GM10248 (cell line): Measurements from ENCODE around the gene ZG16.
"Not testable (repeated sequence)": the region's sequence is repeated elsewhere in the genome, so short reads cannot be mapped to it uniquely, and the experiment has no call there.

Experiments
- CTCF ChIA-PET: fragments of 300-600 bp; sonication (Branson Sonifier 250); formaldehyde crosslinking; extraction: SDS; loops from one replicate; lab custom pipeline; 2021; ENCODE audit warnings: antibody characterized with exemption; lab: Yijun Ruan, JAX
- POLR2A ChIA-PET: fragments of 350-650 bp; sonication (Branson Sonifier 250); formaldehyde crosslinking; extraction: SDS; loops from one replicate; lab custom pipeline; 2020; ENCODE audit warnings: antibody characterized with exemption; lab: Yijun Ruan, JAX
- DNase-seq: peaks from one replicate; pipeline ENCODE4 v3.0.0; 2012; ENCODE audit errors: extremely low spot score
- TF ChIP-seq, protein P1 (sequence below): IDR thresholded peaks from 2 replicates; pipeline ENCODE4 v1.5.1; 2012; ENCODE audit warnings: mild to moderate bottlenecking, low read depth; ENCODE audit errors: extremely low read depth, missing control alignments, control extremely low read depth

Gene ZG16

DNA sequence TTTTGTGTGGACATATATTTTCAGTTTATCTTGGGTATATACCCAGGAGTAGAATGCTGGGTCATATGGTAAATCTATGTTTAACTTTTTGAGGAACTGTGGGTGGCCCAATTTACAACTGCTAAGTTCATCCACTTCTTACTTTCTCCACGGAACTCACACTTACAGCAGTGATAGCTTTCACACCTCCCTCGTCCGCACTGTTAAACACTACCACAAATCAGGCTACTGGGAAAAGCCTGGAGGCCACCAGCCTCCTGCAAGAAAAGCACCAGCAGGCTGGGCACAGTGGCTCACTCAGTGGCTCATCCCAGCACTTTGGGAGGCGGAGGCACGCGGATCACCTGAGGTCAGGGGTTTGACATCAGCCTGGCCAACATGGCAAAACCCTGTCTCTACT, 14.7 kb upstream of the ZG16 start:
- no peak for DNase-seq
- TF ChIP-seq, protein P1, sequence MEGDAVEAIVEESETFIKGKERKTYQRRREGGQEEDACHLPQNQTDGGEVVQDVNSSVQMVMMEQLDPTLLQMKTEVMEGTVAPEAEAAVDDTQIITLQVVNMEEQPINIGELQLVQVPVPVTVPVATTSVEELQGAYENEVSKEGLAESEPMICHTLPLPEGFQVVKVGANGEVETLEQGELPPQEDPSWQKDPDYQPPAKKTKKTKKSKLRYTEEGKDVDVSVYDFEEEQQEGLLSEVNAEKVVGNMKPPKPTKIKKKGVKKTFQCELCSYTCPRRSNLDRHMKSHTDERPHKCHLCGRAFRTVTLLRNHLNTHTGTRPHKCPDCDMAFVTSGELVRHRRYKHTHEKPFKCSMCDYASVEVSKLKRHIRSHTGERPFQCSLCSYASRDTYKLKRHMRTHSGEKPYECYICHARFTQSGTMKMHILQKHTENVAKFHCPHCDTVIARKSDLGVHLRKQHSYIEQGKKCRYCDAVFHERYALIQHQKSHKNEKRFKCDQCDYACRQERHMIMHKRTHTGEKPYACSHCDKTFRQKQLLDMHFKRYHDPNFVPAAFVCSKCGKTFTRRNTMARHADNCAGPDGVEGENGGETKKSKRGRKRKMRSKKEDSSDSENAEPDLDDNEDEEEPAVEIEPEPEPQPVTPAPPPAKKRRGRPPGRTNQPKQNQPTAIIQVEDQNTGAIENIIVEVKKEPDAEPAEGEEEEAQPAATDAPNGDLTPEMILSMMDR, result no peak
- POLR2A ChIA-PET, result no interaction called here
- CTCF ChIA-PET, result no interaction called here

DNA sequence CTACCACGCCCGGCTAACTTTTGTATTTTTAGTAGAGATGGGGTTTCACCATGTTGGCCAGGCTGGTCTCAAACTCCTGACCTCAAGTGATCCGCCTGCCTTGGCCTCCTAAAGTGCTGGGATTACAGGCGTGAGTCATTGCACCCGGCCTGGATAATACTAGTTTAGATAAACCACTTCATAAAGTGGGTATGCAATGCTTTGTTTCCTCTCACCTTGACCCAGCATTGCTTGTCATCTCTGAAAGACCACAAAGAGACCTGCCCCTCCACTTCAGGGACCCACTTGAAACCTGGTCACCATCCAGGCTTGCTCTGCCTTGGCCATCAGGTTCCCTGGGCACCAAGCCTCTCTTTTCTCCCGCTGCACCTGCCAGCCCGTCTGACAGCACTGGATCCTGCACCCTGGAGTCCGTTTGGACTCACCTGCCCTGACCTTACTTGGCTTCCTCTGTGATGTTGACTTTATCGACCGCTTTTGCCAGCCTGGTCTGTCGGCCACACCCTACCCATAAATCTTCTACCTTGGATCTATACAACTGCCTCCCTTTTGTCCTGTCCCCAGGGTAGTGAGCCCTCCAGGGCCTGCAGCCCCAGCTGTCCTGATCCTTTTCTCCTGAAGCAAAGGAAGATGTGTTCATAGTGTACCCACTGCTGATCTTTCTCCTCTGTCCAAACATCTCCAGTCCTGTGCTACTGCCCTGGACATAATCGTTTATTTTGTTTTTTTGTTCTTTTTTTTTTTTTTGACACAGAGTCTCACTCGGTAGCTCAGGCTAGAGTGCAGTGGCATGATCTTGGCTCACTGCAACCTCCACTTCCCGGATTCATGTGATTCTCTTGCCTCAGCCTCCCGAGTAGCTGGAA, 12.7 kb upstream of the ZG16 start:
- ChIA-PET POLR2A (no interaction called here), CTCF (interaction anchor here (1.1 to 4.3 kb wide), 2 partner anchors 19 to 20 kb away, joined by 3 to 18 read pairs; no protein-coding TSS in a partner anchor)
- TF ChIP-seq, protein P1, result no peak
- DNase-seq, result no peak

DNA sequence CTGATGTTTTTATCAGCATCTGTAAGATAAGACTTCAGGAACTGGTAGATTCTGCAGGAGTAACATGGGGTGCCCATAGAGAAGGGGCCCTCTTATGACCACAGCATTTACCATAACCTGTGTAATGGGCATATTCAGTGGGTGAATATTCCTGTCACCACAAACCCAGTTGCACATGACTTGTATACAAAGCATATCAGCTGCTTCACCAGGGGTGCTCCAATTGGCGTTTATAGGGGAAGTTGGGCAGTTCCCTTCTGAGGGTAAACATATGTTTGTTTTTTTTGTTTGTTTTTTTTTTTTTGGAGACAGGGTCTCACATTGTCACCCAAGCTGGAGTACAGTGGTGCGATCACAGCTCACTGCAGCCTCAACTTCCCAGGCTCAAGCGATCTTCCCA, 11.5 kb upstream of the ZG16 start:
- POLR2A ChIA-PET, result no interaction called here

DNA sequence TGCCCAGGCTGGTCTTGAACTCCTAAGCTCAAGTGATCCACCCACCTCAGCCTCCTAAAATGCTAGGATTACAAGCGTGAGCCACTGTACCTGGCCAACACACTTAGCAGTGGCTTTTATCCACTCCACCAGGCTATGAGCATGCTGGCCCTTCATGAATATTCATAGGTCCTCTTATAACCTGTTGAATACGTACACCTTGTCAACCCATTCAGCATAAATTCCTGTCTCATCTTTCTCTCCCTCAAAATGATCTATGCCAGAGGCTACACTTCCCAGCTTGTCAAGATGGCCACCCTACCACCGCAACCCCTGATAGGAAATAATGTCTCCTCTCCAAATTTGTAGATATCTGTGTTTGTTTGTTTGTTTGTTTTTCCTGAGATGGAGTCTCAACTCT, 11.0 kb upstream of the ZG16 start:
- TF ChIP-seq, protein P1, result no peak
- CTCF ChIA-PET, result interaction anchor here (1.7 to 4.3 kb wide), 5 partner anchors 12 to 28 kb away, joined by 4 to 18 read pairs (median 12); partner anchors contain the start of gene KIF22
- no peak for DNase-seq
- POLR2A ChIA-PET, result no interaction called here

More for the DNA sequence above, 11.5 kb upstream of the ZG16 start:
- DNase-seq, result no peak
- TF ChIP-seq, protein P1, result no peak
- CTCF ChIA-PET, result interaction anchor here (0.6 to 4.3 kb wide), 4 partner anchors 13 to 756 kb away, joined by 3 to 18 read pairs (median 6); no protein-coding TSS in a partner anchor

DNA sequence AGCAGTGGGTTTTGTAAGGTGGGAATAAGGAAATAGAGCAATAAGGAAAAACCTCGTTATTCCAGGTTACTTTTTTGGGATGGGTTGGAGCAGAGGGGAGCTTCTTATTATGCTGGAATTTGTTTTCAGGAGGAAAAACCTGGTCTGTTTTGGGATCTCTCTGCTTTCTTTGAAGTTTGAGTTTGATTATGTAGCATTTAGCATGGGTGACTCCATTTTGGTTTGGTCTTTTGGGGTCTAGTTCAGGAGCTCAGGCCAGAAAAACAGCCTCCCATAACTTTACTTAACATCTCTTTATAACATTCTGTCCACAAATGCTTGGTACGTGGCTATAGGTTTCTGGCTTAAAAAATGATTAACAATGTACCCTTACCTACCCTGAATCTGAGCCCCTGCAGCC, 8.5 kb upstream of the ZG16 start:
- ChIA-PET POLR2A (no interaction called here), CTCF (interaction anchor here (0.9 to 4.3 kb wide), 6 partner anchors 8 to 40 kb away, joined by 3 to 18 read pairs (median 8); partner anchors contain the start of genes KIF22 and ZG16)
- TF ChIP-seq, protein P1, result no peak
- no peak for DNase-seq

DNA sequence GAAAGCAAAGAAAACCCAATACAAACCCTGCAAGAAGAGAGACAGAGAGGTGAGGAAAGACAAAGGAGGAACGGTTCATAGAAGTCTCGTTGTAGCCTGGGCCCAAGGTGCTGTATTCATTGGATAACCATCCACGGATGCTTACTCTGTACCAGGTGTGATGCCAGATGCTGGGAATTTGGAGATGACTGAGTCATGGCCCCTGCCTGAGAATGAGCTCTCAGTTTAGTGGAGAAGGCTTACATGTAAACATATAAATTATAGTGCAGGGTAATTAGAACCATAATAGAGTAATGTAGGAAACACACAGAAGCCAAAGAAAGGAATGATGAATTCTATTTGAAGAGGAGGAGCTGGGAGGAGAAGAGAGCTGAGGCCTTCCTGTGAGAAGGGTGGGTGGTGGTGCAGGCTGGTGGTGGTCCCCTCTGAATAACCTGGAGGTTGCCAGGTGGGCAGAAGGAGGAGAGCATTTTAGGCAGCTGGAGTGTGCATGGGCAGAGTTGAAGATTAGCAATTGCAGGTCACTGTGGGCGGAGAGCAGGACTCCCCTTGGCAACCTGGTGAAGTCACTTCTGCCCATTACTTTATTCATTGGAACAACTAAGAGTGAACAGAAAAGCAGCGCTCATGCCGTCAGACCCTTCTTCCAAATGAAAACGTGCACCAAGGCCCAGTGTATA, 7.7 kb upstream of the ZG16 start:
- ChIA-PET POLR2A (no interaction called here), CTCF (interaction anchor here (1.2 to 3.6 kb wide), 3 partner anchors 15 to 71 kb away, joined by 3 to 12 read pairs (median 5); partner anchors contain the start of gene KIF22)
- DNase-seq, result no peak
- TF ChIP-seq, protein P1, result no peak

DNA sequence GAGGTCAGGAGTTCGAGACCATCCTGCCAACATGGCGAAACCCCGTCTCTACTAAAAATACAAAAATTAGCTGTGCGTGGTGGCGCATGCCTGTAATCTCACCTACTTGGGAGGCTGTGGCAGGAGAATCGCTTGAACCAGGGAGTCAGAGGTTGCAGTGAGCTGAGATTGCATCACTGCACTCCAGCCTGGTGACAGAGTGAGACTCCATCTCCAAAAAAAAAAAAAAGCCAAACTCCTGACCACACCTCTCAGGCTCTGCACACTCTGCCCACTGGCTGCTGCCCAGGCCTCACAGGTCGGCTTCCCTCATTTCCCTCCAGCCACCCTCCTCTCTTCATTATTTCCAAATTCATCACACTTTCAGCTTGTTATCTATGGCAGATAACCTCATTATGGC, 5.7 kb upstream of the ZG16 start:
- DNase-seq, POLR2A ChIA-PET: not testable (repeated sequence)
- CTCF ChIA-PET, result interaction anchor here (1.4 to 3.9 kb wide), 2 partner anchors 12 to 13 kb away, joined by 3 to 22 read pairs; no protein-coding TSS in a partner anchor
